ENCODE measurements around the gene SRBD1.

Gene SRBD1

GRCh38 chr2:45468279-45468678, 142.8 kb downstream of the SRBD1 start:
- H3K4me3 ChIP-seq (ENCODE audit: low read depth, low read length) = no peak overlapping the region
- DNase-seq (ENCODE audit: low read depth) = no peak
- TF ChIP-seq, protein P1, sequence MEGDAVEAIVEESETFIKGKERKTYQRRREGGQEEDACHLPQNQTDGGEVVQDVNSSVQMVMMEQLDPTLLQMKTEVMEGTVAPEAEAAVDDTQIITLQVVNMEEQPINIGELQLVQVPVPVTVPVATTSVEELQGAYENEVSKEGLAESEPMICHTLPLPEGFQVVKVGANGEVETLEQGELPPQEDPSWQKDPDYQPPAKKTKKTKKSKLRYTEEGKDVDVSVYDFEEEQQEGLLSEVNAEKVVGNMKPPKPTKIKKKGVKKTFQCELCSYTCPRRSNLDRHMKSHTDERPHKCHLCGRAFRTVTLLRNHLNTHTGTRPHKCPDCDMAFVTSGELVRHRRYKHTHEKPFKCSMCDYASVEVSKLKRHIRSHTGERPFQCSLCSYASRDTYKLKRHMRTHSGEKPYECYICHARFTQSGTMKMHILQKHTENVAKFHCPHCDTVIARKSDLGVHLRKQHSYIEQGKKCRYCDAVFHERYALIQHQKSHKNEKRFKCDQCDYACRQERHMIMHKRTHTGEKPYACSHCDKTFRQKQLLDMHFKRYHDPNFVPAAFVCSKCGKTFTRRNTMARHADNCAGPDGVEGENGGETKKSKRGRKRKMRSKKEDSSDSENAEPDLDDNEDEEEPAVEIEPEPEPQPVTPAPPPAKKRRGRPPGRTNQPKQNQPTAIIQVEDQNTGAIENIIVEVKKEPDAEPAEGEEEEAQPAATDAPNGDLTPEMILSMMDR (IDR thresholded peaks at IDR 0.05; ENCODE audit: low read depth, low read length, missing control alignments) = no peak

DNA sequence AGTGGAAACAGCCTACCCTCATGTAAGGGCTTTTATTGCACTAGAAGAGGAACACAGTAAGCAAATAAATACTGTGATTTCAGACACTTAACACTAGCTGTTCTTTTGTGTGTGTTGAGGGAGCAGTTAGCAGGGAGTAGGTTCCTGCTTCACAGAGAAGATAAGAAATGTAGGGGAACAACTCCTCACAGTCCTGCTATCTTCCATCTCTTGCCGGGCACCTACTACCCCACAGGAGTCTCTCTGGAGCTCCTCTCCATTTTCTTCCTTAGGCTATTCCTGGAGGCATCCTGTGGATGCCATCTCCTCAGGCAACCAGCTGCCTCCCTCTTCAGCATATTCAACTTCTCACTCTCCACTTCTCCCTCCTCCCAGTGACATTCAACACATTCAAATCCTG, 145.0 kb downstream of the SRBD1 start:
- TF ChIP-seq, protein P1 (IDR thresholded peaks at IDR 0.05; ENCODE audit: low read depth, low read length, missing control alignments) = no peak
- no peak for DNase-seq (ENCODE audit: low read depth)
- no peak overlapping the region for H3K4me3 ChIP-seq (ENCODE audit: low read depth, low read length)

GRCh38 chr2:45460825-45461224, 150.2 kb downstream of the SRBD1 start:
- TF ChIP-seq, protein P1 (IDR thresholded peaks at IDR 0.05; ENCODE audit: low read depth, low read length, missing control alignments) = no peak
- no peak overlapping the region for H3K4me3 ChIP-seq (ENCODE audit: low read depth, low read length)
- DNase-seq (ENCODE audit: low read depth) = no peak

DNA sequence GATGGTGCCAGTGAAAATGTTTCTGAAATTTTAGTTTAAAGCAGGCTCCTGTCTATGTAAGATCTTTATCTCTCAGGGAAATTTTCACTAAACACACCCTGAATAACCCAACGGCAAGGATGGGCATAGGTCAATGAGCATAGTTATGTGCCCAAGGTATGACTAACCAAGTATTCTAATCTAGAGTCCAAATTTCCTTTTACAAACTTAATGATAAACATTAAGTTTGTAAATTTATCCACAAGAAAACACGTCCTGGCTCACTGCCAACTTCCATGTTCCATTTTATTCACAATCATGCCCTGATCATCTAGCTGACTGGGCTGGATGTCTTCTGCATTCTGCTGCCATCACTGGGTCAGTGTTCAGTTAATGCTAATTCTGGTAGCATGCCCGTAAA, 151.2 kb downstream of the SRBD1 start:
- DNase-seq (ENCODE audit: low read depth) = no peak
- TF ChIP-seq, protein P1 (IDR thresholded peaks at IDR 0.05; ENCODE audit: low read depth, low read length, missing control alignments) = no peak
- no peak overlapping the region for H3K4me3 ChIP-seq (ENCODE audit: low read depth, low read length)

- DNase-seq (ENCODE audit: low read depth) = no peak
- TF ChIP-seq, protein P1 (IDR thresholded peaks at IDR 0.05; ENCODE audit: low read depth, low read length, missing control alignments) = no peak
- no peak overlapping the region for H3K4me3 ChIP-seq (ENCODE audit: low read depth, low read length)
Measured at GRCh38 chr2:45458909-45459563, 152.0 kb downstream of the SRBD1 start.

- no peak for DNase-seq (ENCODE audit: low read depth)
- H3K4me3 ChIP-seq (ENCODE audit: low read depth, low read length) = no peak overlapping the region
- TF ChIP-seq, protein P1 (IDR thresholded peaks at IDR 0.05; ENCODE audit: low read depth, low read length, missing control alignments) = no peak
Measured at GRCh38 chr2:45457211-45457945, 153.7 kb downstream of the SRBD1 start.

All from GM12864 (cell line).